PC-9 (cell line): Measurements from ENCODE around the gene SNAI3. TPM values are rescaled to one million over a fixed set of nuclear protein-coding genes. Genes with fewer than 3 reads are reported as not detected.
A peak's percentile ranks its signal among the peaks of the same experiment; 100 is the strongest.

Experiments
- BruUV-seq: library from RNA; stranded (reverse); fragments of 400-500 nt; replicated peaks from 2 replicates; lab custom pipeline; 2021; lab: Mats Ljungman, UMichigan
- CTCF ChIA-PET: fragments of 300-600 bp; sonication (Branson Sonifier 250); formaldehyde crosslinking; loops from one replicate; lab custom pipeline; 2022; ENCODE audit warnings: antibody characterized with exemption; lab: Charles Lee
- POLR2A ChIA-PET: fragments of 300-600 bp; sonication (Branson Sonifier 250); formaldehyde crosslinking; loops from one replicate; lab custom pipeline; 2022; ENCODE audit warnings: antibody characterized with exemption; ENCODE audit not compliant: unreplicated experiment; lab: Charles Lee
- DNase-seq, 2 experiments: peaks; one replicate each; pipeline versions ENCODE4 v3.0.0 to v3.0.0-alpha.2; 2015 to 2022; ENCODE audit warnings: mixed read lengths in 1 of 2
- H2AFZ ChIP-seq: fragments of 200-600 bp; sonication (generic); 2 replicates; pipeline ENCODE4 v1.8.1; 2017; ENCODE audit warnings: antibody characterized with exemption
- H3F3A ChIP-seq: fragments of 200-600 bp; sonication (generic); 2 replicates; pipeline ENCODE4 v1.8.1; 2017; ENCODE audit warnings: antibody characterized with exemption, mild to moderate bottlenecking, low read depth; ENCODE audit not compliant: insufficient read depth
- H3K27ac ChIP-seq: fragments of 200-600 bp; sonication (generic); 2 replicates; pipeline ENCODE4 v1.6.1; 2016; ENCODE audit warnings: mixed run types
- H3K27me3 ChIP-seq: fragments of 200-600 bp; sonication (generic); 2 replicates; pipeline ENCODE4 v1.6.1; 2016; ENCODE audit warnings: low read depth, mixed run types; ENCODE audit not compliant: insufficient read depth
- H3K36me3 ChIP-seq: fragments of 200-600 bp; sonication (generic); 2 replicates; pipeline ENCODE4 v1.6.1; 2016; ENCODE audit warnings: low read depth, mixed run types
- H3K4me1 ChIP-seq: fragments of 200-600 bp; sonication (generic); replicated peaks from 2 replicates; pipeline ENCODE4 v1.6.1; 2016; ENCODE audit warnings: mixed run types; ENCODE audit not compliant: insufficient read depth
- H3K4me2 ChIP-seq: fragments of 200-600 bp; sonication (generic); 2 replicates; pipeline ENCODE4 v1.6.1; 2017; ENCODE audit warnings: mixed run types
- H3K4me3 ChIP-seq: fragments of 200-600 bp; sonication (generic); 2 replicates; pipeline ENCODE4 v1.6.1; 2016; ENCODE audit warnings: mixed run types
- H3K79me2 ChIP-seq: fragments of 200-600 bp; sonication (generic); 2 replicates; pipeline ENCODE4 v1.6.1; 2017; ENCODE audit warnings: low read depth, mixed run types
- H3K9me2 ChIP-seq: fragments of 200-600 bp; sonication (generic); 2 replicates; pipeline ENCODE4 v1.8.1; 2017; ENCODE audit warnings: mild to moderate bottlenecking; ENCODE audit not compliant: insufficient read depth
- H3K9me3 ChIP-seq: fragments of 200-600 bp; sonication (generic); 2 replicates; pipeline ENCODE4 v1.8.1; 2016; ENCODE audit warnings: low read depth; ENCODE audit not compliant: insufficient read depth
- H4K20me1 ChIP-seq: fragments of 200-600 bp; sonication (generic); 2 replicates; pipeline ENCODE4 v1.8.1; 2017; ENCODE audit not compliant: insufficient read depth
- EZH2 ChIP-seq: fragments of 200-600 bp; sonication (generic); IDR thresholded peaks from 2 replicates; pipeline ENCODE4 v1.8.0; 2017; ENCODE audit warnings: antibody characterized with exemption, low read depth
- intact Hi-C: fragments of 100-400 bp; cut with micrococcal nuclease; formaldehyde crosslinking; loops from one replicate; pipeline ENCODE4 v1.10.0; 2022; ENCODE audit not compliant: unreplicated experiment
- total RNA-seq: library from RNA; stranded (reverse); gene quantifications from 2 replicates; pipeline ENCODE4 v1.2.3, GENCODE V29; 2021
- TF ChIP-seq, protein P1 (sequence below): fragments of 200-600 bp; sonication (generic); conservative IDR thresholded peaks from 2 replicates; pipeline ENCODE4 v1.6.1; 2017; ENCODE audit warnings: mixed run types, antibody characterized with exemption, mild to moderate bottlenecking, moderate library complexity

SNAI3 gene
- total RNA-seq, 1 experiment from 2014 or later = 1.3 TPM

DNA sequence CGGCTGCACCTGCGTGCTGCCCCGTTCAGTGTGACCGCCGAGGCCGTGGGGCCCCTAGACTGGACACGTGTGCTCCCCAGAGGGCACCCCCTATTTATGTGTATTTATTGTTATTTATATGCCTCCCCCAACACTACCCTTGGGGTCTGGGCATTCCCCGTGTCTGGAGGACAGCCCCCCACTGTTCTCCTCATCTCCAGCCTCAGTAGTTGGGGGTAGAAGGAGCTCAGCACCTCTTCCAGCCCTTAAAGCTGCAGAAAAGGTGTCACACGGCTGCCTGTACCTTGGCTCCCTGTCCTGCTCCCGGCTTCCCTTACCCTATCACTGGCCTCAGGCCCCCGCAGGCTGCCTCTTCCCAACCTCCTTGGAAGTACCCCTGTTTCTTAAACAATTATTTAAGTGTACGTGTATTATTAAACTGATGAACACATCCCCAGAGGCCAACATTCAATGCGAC lies 46.2 kb downstream of the SNAI3 start:
- H3F3A ChIP-seq = peaks cover 6% of the 10 kb centered on the region; the same call in 1 of the 2 replicates
- no peaks in the 10 kb centered on the region for H3K9me3 ChIP-seq
- no peak overlapping the region for H2AFZ ChIP-seq
- intact Hi-C loops = no loop called here
- CTCF ChIA-PET = no interaction called here
- no peaks in the 10 kb centered on the region for H3K9me2 ChIP-seq
- H3K36me3 ChIP-seq = no peaks in the 10 kb centered on the region
- H3K4me1 ChIP-seq = no peaks in the 10 kb centered on the region
- POLR2A ChIA-PET = interaction anchor here (0.5 kb wide), 1 partner anchor 768 kb away, joined by 14 read pairs; no protein-coding TSS in a partner anchor
- H3K4me3 ChIP-seq = no peak overlapping the region
- H3K79me2 ChIP-seq = no peaks in the 10 kb centered on the region
- BruUV-seq = no TSS peak
- 0 out of 2 replicates have a peak, but pooled peaks cover 1% of the 10 kb centered on the region for H3K27me3 ChIP-seq
- no peaks in the 10 kb centered on the region for H4K20me1 ChIP-seq
- no peak overlapping the region for H3K4me2 ChIP-seq
- TF ChIP-seq, protein P1, sequence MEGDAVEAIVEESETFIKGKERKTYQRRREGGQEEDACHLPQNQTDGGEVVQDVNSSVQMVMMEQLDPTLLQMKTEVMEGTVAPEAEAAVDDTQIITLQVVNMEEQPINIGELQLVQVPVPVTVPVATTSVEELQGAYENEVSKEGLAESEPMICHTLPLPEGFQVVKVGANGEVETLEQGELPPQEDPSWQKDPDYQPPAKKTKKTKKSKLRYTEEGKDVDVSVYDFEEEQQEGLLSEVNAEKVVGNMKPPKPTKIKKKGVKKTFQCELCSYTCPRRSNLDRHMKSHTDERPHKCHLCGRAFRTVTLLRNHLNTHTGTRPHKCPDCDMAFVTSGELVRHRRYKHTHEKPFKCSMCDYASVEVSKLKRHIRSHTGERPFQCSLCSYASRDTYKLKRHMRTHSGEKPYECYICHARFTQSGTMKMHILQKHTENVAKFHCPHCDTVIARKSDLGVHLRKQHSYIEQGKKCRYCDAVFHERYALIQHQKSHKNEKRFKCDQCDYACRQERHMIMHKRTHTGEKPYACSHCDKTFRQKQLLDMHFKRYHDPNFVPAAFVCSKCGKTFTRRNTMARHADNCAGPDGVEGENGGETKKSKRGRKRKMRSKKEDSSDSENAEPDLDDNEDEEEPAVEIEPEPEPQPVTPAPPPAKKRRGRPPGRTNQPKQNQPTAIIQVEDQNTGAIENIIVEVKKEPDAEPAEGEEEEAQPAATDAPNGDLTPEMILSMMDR = no peak
- no peak for TF ChIP-seq EZH2
- no peak overlapping the region for H3K27ac ChIP-seq
- DNase-seq = no peak

DNA sequence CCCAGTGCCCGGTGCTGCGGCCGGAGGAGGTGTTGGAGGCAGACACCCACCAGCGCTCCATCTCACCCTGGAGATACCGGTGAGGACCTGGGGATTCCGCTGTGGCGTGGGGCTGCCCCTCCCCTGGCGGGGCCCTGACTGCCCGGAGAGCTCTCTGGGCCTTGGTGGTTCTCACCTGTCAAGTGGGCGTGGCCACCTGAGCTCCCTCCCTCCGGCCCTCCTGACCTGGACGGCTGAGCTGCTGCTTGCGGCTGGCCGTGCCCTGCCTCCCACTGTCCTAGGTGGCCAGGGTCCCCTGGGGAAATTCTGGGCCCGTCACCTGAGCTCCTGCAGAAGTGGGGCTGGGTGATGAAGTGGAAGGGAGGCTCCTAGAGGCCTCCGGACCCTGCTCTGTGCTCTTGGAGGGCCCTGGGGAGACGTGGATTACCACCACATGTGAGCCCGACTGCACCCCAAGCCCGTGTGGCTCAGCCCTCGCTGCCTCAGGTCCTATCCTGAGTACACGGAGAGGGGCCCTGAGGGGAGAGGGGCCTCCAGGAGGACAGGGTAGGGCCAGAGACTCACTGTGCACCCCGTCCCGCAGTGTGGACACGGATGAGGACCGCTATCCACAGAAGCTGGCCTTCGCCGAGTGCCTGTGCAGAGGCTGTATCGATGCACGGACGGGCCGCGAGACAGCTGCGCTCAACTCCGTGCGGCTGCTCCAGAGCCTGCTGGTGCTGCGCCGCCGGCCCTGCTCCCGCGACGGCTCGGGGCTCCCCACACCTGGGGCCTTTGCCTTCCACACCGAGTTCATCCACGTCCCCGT lies 46.9 kb downstream of the SNAI3 start:
- Histone ChIP-seq H3F3A (peaks cover 5% of the 10 kb centered on the region; the same call in 1 of the 2 replicates), H3K36me3 (no peaks in the 10 kb centered on the region), H3K4me2 (no peak overlapping the region), H3K4me3 (no peak overlapping the region), H3K79me2 (no peaks in the 10 kb centered on the region), H3K9me2 (no peaks in the 10 kb centered on the region), H3K27ac (no peak overlapping the region), H2AFZ (no peak overlapping the region), H3K27me3 (no peaks in the 10 kb centered on the region), H3K9me3 (no peaks in the 10 kb centered on the region), H4K20me1 (no peaks in the 10 kb centered on the region), H3K4me1 (no peaks in the 10 kb centered on the region)
- CTCF ChIA-PET = no interaction called here
- TF ChIP-seq EZH2 = no peak
- TF ChIP-seq, protein P1 = no peak
- DNase-seq = peak in 1 of 2 experiments; percentile 59
- BruUV-seq = no TSS peak
- POLR2A ChIA-PET = no interaction called here
- intact Hi-C loops = no loop called here

DNA sequence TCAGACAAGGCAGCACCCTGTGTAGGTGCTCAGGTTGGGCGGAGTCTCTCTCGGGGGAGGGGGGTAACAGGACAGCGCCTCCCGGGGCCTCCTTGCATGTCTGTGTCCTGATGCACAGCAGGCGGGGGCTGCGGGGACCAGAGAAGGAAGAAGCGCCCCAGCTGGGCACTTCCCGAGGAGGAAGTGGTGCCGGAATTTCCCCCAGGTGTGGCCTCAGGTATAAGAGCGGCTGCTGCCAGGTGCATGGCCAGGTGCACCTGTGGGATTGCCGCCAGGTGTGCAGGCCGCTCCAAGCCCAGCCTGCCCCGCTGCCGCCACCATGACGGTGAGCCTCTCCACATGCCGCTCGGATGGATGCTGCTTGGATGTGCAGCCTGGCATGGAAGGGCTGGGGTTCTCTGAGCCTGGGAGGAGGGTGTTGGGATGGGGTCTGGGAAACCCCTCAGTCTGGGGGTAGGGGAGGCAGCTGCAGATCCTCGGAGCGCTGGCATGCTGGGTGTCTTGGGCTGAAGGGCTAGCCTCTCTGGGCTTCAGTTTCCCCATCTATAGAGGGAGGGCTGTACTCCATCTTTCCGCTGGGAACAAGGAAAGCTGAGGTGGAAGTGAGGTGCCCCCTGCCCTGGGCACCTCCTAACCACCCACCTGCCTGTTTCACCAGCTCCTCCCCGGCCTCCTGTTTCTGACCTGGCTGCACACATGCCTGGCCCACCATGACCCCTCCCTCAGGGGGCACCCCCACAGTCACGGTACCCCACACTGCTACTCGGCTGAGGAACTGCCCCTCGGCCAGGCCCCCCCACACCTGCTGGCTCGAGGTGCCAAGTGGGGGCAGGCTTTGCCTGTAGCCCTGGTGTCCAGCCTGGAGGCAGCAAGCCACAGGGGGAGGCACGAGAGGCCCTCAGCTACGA lies 47.7 kb downstream of the SNAI3 start, which contains the start of gene IL17C:
Gene IL17C (plus strand): TSS at position 250 of the 908 bp plus-strand sequence. CDS start 70 bp downstream, at position 320.
- POLR2A ChIA-PET = no interaction called here
- peak; percentile 40 to 50 for DNase-seq
- Histone ChIP-seq H3K4me2 (no peak within 1 kb of the TSS), H3F3A (no peaks in the 10 kb centered on the region), H2AFZ (no peak within 1 kb of the TSS), H3K27me3 (no peaks in the 10 kb centered on the region), H3K27ac (no peak within 1 kb of the TSS), H3K9me3 (no peaks in the 10 kb centered on the region), H3K36me3 (no peaks in the 10 kb centered on the region), H3K4me3 (no peak within 1 kb of the TSS), H3K4me1 (no peaks in the 10 kb centered on the region), H3K9me2 (no peaks in the 10 kb centered on the region), H3K79me2 (no peaks in the 10 kb centered on the region), H4K20me1 (no peaks in the 10 kb centered on the region)
- intact Hi-C loops = no loop called here
- CTCF ChIA-PET = no interaction called here
- TF ChIP-seq, protein P1 = no peak
- no peak for TF ChIP-seq EZH2
- no TSS peak for BruUV-seq
